OCI-M1 (cell line): ENCODE data around the gene GOT2.
A peak's percentile ranks its signal among the peaks of the same experiment; 100 is the strongest.
"Not testable (repeated sequence)": the region's sequence is repeated elsewhere in the genome, so short reads cannot be mapped to it uniquely, and the experiment has no call there.

Source experiments
- DNase-seq: peaks from one replicate; lab custom pipeline; 2025; lab: John Stamatoyannopoulos, UW

The GOT2 gene

DNA sequence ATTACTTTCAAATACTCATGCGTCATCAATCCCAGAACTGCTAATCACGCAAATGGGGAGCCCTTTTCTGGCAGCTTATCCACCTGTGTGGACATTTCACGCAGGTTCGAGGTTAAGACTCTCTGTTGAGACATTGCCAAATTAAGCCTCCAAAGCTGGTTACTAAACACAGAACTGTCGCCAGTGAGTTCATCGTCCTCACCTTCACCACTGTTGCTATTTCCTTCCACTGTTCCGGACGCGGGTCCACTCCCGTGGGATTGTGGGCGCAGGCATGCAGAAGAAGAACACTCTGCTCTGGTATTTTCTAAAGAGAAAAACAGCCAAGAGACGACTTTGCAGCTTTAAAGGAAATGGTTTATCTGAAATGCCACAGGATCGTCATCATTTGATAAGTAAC, 16.1 kb downstream of the GOT2 start:
- no peak for DNase-seq

DNA sequence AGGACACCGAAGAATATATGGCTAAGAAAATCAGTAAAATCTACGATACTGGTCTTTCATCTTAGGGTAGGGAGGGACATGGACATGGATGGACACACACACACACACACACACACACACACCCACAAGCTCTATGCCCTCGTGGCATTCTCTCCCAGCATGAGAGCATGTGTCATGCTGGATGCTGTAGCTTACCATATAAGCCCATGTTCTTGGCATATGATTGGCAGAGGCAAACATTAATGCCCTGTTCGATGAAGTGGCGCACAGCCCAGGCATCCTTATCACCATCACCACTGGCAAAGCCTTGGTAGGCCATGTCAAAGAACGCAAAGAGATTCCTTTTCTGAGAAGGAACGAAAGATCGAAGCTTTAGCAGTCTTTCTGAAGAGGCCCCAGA, 17.6 kb downstream of the GOT2 start:
- no peak for DNase-seq

- DNase-seq: no peak
Measured at GRCh38 chr16:58713742-58714141, 20.4 kb downstream of the GOT2 start.

DNA sequence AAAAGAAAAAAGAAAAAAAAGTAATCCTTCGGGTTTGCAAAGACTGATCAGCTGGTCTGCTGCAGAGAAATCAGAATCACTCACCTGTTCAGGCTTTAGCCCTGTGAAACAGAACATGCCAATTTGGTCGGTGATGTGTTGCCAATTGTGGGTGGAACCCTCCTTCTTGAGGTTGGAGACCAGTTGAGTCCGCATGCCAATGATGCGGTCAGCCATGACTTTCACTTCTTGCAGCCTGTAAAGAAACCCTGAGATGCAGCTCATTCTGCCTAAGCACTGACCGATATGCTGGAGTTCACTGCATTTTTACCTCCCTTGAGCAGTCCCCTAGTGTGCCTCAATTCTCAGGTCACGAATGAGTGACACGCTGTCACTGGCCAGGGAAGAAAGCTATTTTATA, 24.8 kb downstream of the GOT2 start:
- no peak for DNase-seq

GRCh38 chr16:58699151-58699550, 35.0 kb downstream of the GOT2 start:
- peak; percentile 14 for DNase-seq

GRCh38 chr16:58695368-58695767, 38.7 kb downstream of the GOT2 start:
- no peak for DNase-seq

GRCh38 chr16:58692450-58692849, 41.7 kb downstream of the GOT2 start:
- no peak for DNase-seq

- DNase-seq: not testable (repeated sequence)
Measured at GRCh38 chr16:58686985-58687706, 47.0 kb downstream of the GOT2 start.

DNA sequence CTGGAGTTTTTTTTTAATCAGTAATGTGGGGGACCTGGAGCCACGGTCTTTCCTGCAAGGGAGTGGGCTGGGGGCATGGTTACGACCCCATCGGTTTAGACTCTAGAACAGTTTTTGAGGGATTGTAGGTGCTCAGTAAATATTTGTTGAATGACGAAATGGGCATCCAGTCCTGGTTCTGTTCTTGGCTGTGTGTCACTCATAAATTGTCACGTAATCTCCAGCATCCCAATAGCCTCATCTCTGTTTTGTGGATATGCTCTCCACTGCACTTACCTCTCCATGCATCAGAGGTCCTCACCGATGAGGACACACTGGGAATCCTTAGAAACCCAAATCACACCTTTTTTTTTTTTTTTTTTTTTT, 49.0 kb downstream of the GOT2 start:
- no peak for DNase-seq

GRCh38 chr16:58684354-58685083, 49.6 kb downstream of the GOT2 start, which contains the start of gene SLC38A7:
TSS of gene SLC38A7 (minus strand) at chr16:58684770. CDS start at chr16:58680126, 4,644 bp downstream.
- DNase-seq: peak; percentile 70

DNA sequence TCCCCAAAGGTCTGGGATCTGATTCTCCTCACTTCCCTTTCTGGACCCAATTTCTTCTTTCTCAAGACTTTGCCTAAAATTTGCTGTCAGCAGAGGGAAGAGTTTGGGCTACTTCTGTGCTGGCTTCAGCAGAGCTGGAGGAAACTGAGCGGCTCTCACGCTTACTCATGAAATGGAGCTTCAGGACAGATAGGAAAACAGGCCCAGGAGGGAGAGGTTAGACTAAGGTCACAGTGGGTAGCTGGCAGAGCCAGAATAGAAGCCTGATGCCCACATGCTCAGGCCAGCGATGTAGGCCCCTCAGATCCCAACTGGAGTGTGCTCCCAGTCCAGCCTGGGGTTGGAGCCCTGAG, 50.1 kb downstream of the GOT2 start:
- DNase-seq: no peak

DNA sequence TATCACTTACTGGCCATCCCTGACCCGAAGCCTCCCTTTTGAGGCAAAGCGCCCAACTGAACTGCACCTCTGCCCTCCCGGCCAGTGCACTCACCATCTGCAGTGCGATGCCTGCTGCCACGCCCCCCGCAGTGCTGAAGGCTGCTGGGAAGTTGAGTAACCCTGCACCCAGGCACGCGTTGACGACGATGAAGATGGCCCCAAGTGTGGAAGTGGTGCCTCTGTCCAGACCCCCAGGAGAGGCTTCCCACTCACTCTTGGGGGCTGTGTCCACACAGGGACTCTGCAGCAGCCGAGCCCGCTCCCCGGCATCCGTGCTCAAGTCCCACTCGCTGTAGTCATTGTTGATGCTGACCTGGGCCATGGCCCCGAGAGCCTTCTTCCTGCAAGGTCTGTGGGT, 54.4 kb downstream of the GOT2 start:
- DNase-seq: no peak

GRCh38 chr16:58678716-58679115, 55.4 kb downstream of the GOT2 start:
- no peak for DNase-seq

GRCh38 chr16:58678269-58678668, 55.8 kb downstream of the GOT2 start:
- DNase-seq: no peak

DNA sequence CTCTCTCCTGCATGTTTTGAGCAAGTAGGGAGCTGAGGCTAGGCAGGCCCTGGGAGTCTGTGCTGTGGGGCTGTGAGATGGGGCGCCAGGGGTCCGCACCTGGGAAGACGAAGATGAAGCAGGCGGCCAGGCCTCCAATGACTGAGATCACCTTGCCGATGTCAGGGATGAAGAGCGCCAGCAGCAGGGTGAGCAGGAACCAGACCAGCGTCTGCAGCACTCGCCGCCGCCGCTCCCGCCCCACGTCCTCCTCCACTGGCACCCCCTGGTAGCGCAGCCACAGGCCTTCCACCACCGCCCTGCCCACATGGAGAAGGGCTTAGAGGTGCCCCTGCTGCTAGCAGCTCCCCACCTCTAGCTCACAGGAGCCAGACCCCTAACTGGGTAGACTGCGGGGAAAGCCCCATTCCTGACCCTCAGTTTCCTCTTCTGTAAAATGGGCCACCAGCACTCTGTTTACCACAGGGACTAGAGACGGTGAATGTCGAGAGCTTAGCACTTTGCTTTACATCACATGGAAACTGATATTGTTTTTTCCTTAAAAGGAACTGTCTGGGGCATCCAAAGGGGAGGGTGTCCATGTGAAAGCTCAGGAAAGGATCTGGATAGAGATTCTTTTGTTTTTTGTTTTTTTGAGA, 63.1 kb downstream of the GOT2 start:
- DNase-seq: no peak

- DNase-seq: no peak
Measured at GRCh38 chr16:58670177-58670576, 63.9 kb downstream of the GOT2 start.

DNA sequence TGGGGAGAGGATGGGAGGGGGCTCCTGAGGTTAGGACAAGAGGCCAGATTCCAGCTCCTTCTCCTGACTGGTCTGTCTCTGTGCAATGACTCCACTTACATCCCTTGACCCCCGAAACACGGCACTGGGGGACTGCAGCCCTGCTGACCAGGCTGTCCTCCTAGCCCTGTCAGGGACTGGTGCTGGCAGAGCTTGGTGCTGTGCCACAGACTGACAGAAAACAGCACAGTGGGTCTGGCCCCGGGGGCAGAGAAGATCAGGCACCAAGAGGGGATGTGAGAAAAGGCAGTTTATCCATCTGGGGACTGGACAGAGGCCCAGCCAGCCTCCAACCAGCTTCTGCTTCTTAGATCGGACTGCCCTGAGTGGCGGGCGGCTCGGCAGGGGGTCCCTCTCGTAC, 68.9 kb downstream of the GOT2 start:
- DNase-seq: no peak

- peak; percentile 82 for DNase-seq
Measured at GRCh38 chr16:58661199-58661830, 72.8 kb downstream of the GOT2 start.

GRCh38 chr16:58659911-58660310, 74.2 kb downstream of the GOT2 start:
- DNase-seq: not testable (repeated sequence)

GRCh38 chr16:58658796-58659211, 75.3 kb downstream of the GOT2 start:
- peak; percentile 57 for DNase-seq
